SK-N-SH treated with all-trans-retinoic acid at 6 μM for 48 hours (cell line): ENCODE data around the gene ARL16.

ENCODE experiments used
- BACH2 ChIP-seq: fragments of 250-450 bp; sonication (Bioruptor Pico); IDR thresholded peaks from 2 replicates; pipeline ENCODE4 v1.9.0; 2021; ENCODE audit warnings: mild to moderate bottlenecking, borderline replicate concordance
- PATZ1 ChIP-seq: fragments of 250-450 bp; sonication (Bioruptor Pico); IDR thresholded peaks from 2 replicates; pipeline ENCODE4 v1.8.0; 2020; ENCODE audit warnings: mild to moderate bottlenecking, moderate library complexity, borderline replicate concordance

- no peak for TF ChIP-seq BACH2 (CRISPR knock-in tag)
- no peak for TF ChIP-seq PATZ1 (CRISPR knock-in tag)
Measured at GRCh38 chr17:81706757-81707624, 23.4 kb upstream of the ARL16 start.
